Breast epithelium (tissue), 4 donors: ENCODE data around the gene HOXC5. TPM values are rescaled to one million over a fixed set of nuclear protein-coding genes. Genes with fewer than 3 reads are reported as not detected.
A peak's percentile ranks its signal among the peaks of the same experiment; 100 is the strongest.

Experiments used
- DNase-seq, 2 donors: peaks; one replicate each; pipeline ENCODE4 v3.0.0-alpha.2; 2019; ENCODE audit warnings: low spot score in 2 of 2
- H3K27ac ChIP-seq, 2 donors: fragments of 200-600 bp; sonication (generic) in 1 of 2; one replicate each; pipeline ENCODE4 v1.5.1; 2016 to 2019; ENCODE audit warnings: mild to moderate bottlenecking in 1 of 2
- H3K27me3 ChIP-seq, 2 donors: fragments of 200-600 bp; sonication (generic) in 1 of 2; one replicate each; pipeline versions ENCODE4 v1.5.1 to v1.6.0; 2017 to 2019; ENCODE audit warnings: control low read depth in 1 of 2, mild to moderate bottlenecking in 1 of 2
- H3K36me3 ChIP-seq: fragments of 200-600 bp; one replicate; pipeline ENCODE4 v1.5.1; 2019
- H3K4me1 ChIP-seq, 2 donors: fragments of 200-600 bp; sonication (generic); one replicate each; pipeline ENCODE4 v1.5.1; 2016 to 2019; ENCODE audit warnings: control low read depth in 1 of 2
- H3K4me3 ChIP-seq, 3 donors: fragments of 200-600 bp; sonication (generic); 1 replicate in 2 of 3; 2 replicates in 1 of 3; pipeline ENCODE4 v1.5.1; 2016 to 2019; ENCODE audit warnings: mild to moderate bottlenecking in 3 of 3, moderate library complexity in 2 of 3
- H3K9me3 ChIP-seq, 2 donors: fragments of 200-600 bp; sonication (generic) in 1 of 2; one replicate each; pipeline ENCODE4 v1.5.1; 2016 to 2019; ENCODE audit warnings: control low read depth in 1 of 2
- POLR2A ChIP-seq: fragments of 450-650 bp; IDR thresholded peaks from one replicate; pipeline ENCODE4 v1.6.1; 2016; ENCODE audit warnings: antibody characterized with exemption, mild to moderate bottlenecking, moderate library complexity
- POLR2AphosphoS5 ChIP-seq, 3 donors: sonication (generic); formaldehyde crosslinking; IDR thresholded peaks; one replicate each; pipeline ENCODE4 v1.6.1; 2017; ENCODE audit warnings: antibody characterized with exemption in 3 of 3
- intact Hi-C: fragments of 100-400 bp; cut with DNase I; formaldehyde crosslinking; loops from one replicate; pipeline ENCODE4 v1.15.1; 2023; ENCODE audit warnings: low total_unique reads
- total RNA-seq, 3 donors: library from RNA; depleted of rRNA; stranded (reverse); fragments of >200 nt; gene quantifications; one replicate each; pipeline ENCODE4 v1.1.0, GENCODE V29; 2016
- TF ChIP-seq, protein P1 (sequence below), 3 donors: fragments of 450-650 bp; IDR thresholded peaks; one replicate each; pipeline ENCODE4 v1.5.1; 2016 to 2017; ENCODE audit warnings: antibody characterized with exemption in 3 of 3, mild to moderate bottlenecking in 3 of 3, moderate library complexity in 3 of 3

HOXC5 gene
- total RNA-seq, 3 donors from 2014 or later = 0.73 to 0.98 (median 0.96) TPM

DNA sequence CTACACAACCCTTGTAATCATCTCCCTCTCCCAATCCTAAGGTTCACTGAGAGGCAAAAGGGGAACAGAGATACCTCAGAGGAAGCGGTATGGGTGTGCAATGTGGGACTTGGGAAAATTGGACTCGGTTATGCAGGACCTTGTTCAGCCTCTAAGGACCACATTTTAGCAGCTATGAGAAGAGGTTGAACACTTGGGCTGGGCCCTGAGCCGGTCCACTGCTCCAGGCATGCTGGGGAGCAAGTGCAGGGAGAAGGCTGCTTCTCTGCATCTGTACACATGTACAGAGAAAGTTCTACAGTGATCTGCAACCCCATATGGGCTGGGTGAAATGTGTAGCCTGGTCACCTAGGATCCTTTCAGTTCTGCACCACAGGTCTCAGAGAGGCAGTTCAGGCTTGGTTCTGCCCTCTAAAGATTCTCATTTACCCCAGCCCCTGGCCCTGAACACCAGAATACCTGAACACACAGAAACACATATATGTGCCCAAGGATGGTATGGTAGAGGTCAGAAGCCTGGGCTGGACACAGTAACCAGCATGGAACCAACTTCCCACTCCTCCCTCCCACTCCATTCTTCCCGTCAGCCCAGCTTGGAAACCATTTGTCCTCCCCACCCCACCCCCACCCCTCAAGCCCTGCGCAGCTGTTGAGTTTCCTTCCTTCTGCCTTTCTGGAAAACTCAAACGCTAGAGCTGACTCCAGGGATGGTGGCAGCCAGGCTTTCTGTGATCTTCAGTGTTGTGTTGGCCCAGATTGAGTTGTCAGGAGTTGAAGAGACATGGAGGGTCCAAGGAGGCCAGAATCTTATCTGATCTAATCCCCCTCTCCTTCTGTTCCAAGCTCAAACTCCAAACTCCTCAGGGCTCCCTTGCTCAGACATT is 10.4 kb downstream of the HOXC5 start:
- peaks cover 0 to 7% of the 10 kb centered on the region in 2 donors for H3K4me1 ChIP-seq
- no peaks in the 10 kb centered on the region for H3K36me3 ChIP-seq
- DNase-seq = no peak
- TF ChIP-seq, protein P1, sequence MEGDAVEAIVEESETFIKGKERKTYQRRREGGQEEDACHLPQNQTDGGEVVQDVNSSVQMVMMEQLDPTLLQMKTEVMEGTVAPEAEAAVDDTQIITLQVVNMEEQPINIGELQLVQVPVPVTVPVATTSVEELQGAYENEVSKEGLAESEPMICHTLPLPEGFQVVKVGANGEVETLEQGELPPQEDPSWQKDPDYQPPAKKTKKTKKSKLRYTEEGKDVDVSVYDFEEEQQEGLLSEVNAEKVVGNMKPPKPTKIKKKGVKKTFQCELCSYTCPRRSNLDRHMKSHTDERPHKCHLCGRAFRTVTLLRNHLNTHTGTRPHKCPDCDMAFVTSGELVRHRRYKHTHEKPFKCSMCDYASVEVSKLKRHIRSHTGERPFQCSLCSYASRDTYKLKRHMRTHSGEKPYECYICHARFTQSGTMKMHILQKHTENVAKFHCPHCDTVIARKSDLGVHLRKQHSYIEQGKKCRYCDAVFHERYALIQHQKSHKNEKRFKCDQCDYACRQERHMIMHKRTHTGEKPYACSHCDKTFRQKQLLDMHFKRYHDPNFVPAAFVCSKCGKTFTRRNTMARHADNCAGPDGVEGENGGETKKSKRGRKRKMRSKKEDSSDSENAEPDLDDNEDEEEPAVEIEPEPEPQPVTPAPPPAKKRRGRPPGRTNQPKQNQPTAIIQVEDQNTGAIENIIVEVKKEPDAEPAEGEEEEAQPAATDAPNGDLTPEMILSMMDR (IDR thresholded peaks at IDR 0.05) = no peak
- TF ChIP-seq POLR2A (no peak), POLR2AphosphoS5 (IDR thresholded peaks at IDR 0.05) (no peak)
- H3K27ac ChIP-seq = peak overlapping the region; percentile 13 to 63
- no peaks in the 10 kb centered on the region for H3K9me3 ChIP-seq
- intact Hi-C loops = no loop called here
- H3K27me3 ChIP-seq = no peaks in the 10 kb centered on the region
- no peak overlapping the region for H3K4me3 ChIP-seq

DNA sequence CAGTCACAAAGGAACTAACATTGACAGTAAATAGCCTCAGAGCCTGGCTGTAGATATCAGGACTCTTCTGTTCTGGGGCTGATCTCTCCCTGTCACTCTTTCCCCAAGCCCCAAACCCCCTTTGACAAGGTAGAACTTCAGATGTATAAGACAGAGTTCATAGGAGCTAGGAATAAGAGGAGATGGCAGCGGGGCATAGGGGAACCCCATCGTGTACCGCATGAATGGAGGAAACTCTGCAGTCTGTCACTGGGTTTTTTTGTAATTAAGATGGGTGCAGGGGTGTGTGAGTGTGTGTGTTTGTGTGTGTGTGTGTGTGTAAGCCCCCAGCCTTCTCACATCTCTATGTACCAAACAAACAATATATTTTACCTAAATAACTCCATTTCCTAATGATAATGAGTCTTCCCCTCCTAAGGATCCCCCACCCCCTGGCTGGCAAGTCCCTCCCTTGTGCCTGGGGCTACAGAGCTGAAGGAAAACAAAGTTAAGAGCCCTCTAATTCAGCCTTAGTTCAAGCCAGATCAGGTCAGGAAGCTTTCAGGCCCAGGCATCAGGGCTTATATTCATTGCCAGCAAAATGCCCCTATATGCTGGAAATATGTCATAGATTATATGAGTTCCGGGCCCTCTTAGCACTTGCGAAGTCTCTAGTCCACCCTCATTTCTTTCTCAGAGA is 11.7 kb downstream of the HOXC5 start:
- H3K4me1 ChIP-seq = no peaks in the 10 kb centered on the region
- H3K4me3 ChIP-seq = no peak overlapping the region
- H3K36me3 ChIP-seq = no peaks in the 10 kb centered on the region
- H3K9me3 ChIP-seq = no peaks in the 10 kb centered on the region
- no peak for DNase-seq
- TF ChIP-seq POLR2AphosphoS5 (IDR thresholded peaks at IDR 0.05) (no peak), POLR2A (no peak)
- TF ChIP-seq, protein P1 (IDR thresholded peaks at IDR 0.05) = no peak
- intact Hi-C loops = no loop called here
- H3K27me3 ChIP-seq = no peaks in the 10 kb centered on the region
- peak overlapping the region in 1 of 2 donors; percentile 63 for H3K27ac ChIP-seq

DNA sequence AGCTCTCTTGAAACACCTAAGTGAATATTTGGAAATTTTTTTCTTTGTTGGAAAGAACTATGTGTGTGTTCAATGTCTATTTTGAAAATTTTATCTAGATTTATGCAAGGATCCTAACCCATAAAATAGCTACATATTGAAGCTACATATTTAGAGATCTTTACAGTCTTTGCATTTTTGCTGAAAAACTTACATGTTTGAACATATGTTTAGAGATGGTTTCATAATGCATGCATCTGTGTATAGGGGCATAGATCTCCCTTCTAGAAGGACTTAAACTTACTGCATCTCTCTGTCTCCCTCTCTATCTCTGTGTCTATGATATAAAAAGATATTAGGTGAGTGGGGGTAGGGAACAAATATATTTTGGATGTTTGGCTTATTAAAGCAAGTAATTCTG is 12.6 kb downstream of the HOXC5 start:
- Histone ChIP-seq H3K9me3 (no peaks in the 10 kb centered on the region), H3K27me3 (no peaks in the 10 kb centered on the region), H3K4me1 (no peaks in the 10 kb centered on the region), H3K36me3 (no peaks in the 10 kb centered on the region), H3K27ac (no peak overlapping the region), H3K4me3 (no peak overlapping the region)
- intact Hi-C loops = no loop called here
- no peak for DNase-seq
- TF ChIP-seq, protein P1 (IDR thresholded peaks at IDR 0.05) = no peak
- TF ChIP-seq POLR2A = no peak

DNA sequence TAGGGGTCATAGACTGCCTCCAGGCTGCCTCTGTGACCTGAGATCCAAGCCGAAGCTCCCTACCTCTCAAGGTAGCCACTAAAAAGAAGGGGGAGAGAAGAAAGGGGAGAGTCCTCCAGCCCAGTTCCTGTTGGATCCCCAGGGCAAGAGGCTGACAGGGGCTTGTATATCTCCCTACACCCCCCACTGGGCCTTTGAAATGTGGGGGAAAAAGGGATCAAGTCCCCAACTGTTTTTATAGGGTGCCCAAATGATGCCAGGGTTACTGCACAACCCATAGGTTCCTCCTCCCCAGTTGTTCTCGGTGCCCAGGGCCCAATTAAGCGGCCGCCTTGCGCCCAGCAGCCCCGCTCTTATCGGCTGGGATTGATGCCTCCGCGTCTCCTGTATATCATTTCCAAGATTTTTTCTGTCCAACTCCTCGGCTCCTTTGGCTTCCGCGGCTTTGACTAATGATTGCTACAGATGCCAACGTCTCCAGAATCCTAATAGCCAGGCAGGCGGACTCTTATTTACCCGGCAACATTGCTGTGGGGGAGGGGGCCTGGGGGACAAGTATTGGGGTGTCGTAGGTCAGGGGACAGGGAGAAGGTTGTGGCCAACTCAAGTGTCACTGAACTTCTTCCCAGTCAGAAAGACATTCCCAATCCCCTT is 13.1 kb downstream of the HOXC5 start:
- Histone ChIP-seq H3K9me3 (no peaks in the 10 kb centered on the region), H3K4me3 (no peak overlapping the region), H3K27ac (no peak overlapping the region), H3K4me1 (no peaks in the 10 kb centered on the region), H3K27me3 (no peaks in the 10 kb centered on the region), H3K36me3 (no peaks in the 10 kb centered on the region)
- DNase-seq = no peak
- intact Hi-C loops = no loop called here
- TF ChIP-seq, protein P1 (IDR thresholded peaks at IDR 0.05) = no peak
- TF ChIP-seq POLR2A (no peak), POLR2AphosphoS5 (IDR thresholded peaks at IDR 0.05) (no peak)

DNA sequence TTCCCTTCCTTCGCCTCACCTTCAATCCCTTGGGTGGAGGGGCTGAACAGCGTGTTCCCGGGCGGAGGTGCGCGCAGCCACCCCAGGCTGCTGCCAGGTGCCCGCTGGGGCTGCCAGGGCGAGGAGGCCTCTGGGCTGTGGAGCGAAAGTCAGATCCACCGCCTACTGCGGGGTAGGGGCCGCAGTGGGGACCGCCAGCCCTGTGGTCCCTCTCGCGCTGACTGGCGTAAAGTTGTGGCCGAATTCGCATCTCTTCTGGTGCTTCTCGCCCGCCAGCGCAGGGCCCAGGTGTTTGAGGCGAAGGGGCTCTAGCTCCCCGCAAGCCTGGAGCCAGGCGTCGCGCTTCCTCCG is 13.9 kb downstream of the HOXC5 start:
- H3K27ac ChIP-seq = peak overlapping the region in 1 of 2 donors; percentile 40

More for the DNA sequence above, 13.9 kb downstream of the HOXC5 start:
- no peak for TF ChIP-seq POLR2A
- no peak for TF ChIP-seq POLR2AphosphoS5 (IDR thresholded peaks at IDR 0.05)
- TF ChIP-seq, protein P1 (IDR thresholded peaks at IDR 0.05) = no peak
- intact Hi-C loops = no loop called here
- Histone ChIP-seq H3K4me1 (no peaks in the 10 kb centered on the region), H3K27me3 (no peaks in the 10 kb centered on the region), H3K4me3 (peak overlapping the region in 2 of 3 donors; percentile 35 to 47), H3K9me3 (no peaks in the 10 kb centered on the region), H3K36me3 (no peaks in the 10 kb centered on the region)
- no peak for DNase-seq
